22Rv1 (cell line): ENCODE results near the gene CRMP1.

ENCODE experiments used
- ZFX ChIP-seq: fragments of 450-650 bp; IDR thresholded peaks from 2 replicates; pipeline ENCODE4 v1.6.1; 2017; ENCODE audit warnings: antibody characterized with exemption, borderline replicate concordance
- TF ChIP-seq, protein P1 (sequence below): fragments of 450-650 bp; IDR thresholded peaks from 2 replicates; pipeline ENCODE4 v1.5.1; 2017; ENCODE audit warnings: mild to moderate bottlenecking

DNA sequence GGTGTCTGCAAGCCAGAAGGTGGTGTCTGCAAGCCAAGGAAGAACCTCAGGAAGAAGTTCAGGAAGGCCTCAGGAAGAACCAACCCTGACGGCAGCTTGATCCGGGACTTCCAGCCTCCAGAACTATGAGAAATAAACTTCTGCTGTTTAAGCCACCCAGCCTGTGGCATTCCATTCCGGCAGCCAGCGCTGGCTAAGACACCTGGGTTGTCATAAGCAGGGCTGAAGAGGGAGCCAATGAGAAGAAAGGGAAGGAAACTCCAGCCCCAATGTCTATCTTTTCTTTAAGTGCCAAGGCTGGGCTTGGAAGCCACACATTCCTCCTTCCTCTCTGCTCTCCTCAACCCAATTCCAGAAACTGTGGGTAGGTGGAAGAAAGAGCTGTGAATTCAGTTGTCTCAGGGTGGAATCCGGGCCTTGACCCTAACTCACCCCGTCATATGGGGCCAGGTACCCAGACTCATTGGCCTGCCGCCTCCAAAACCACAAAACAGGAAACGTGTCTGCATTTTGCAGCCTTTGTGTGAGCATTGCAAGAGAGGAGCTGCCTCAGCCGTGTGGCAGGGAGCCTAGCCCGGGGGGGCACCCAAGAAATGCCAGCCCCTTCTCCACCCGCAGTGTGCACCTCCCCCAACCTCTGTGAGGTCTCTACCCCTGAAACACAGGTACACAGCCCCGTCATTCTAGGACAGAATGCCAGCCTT lies 26.8 kb downstream of the CRMP1 start:
- TF ChIP-seq, protein P1, sequence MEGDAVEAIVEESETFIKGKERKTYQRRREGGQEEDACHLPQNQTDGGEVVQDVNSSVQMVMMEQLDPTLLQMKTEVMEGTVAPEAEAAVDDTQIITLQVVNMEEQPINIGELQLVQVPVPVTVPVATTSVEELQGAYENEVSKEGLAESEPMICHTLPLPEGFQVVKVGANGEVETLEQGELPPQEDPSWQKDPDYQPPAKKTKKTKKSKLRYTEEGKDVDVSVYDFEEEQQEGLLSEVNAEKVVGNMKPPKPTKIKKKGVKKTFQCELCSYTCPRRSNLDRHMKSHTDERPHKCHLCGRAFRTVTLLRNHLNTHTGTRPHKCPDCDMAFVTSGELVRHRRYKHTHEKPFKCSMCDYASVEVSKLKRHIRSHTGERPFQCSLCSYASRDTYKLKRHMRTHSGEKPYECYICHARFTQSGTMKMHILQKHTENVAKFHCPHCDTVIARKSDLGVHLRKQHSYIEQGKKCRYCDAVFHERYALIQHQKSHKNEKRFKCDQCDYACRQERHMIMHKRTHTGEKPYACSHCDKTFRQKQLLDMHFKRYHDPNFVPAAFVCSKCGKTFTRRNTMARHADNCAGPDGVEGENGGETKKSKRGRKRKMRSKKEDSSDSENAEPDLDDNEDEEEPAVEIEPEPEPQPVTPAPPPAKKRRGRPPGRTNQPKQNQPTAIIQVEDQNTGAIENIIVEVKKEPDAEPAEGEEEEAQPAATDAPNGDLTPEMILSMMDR = no peak
- TF ChIP-seq ZFX = no peak
